Activated T-cell treated with anti-CD3 and anti-CD28 coated beads for 4 hours (primary cell): ENCODE results near the gene STC2.
"Not testable (repeated sequence)": the region's sequence is repeated elsewhere in the genome, so short reads cannot be mapped to it uniquely, and the experiment has no call there.

ENCODE experiments used
- DNase-seq: peaks from one replicate; pipeline ENCODE4 v3.0.0-alpha.2; 2020

STC2 gene, protein sequence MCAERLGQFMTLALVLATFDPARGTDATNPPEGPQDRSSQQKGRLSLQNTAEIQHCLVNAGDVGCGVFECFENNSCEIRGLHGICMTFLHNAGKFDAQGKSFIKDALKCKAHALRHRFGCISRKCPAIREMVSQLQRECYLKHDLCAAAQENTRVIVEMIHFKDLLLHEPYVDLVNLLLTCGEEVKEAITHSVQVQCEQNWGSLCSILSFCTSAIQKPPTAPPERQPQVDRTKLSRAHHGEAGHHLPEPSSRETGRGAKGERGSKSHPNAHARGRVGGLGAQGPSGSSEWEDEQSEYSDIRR

GRCh38 chr5:173327948-173328843 is at the start of gene STC2:
Gene STC2 (minus strand): TSS chr5:173328414. CDS start chr5:173328193, 221 bp downstream.
- no peak for DNase-seq

GRCh38 chr5:173371400-173371799 is 43.2 kb upstream of the STC2 start:
- no peak for DNase-seq

GRCh38 chr5:173363406-173363805 is 35.2 kb upstream of the STC2 start:
- DNase-seq = not testable (repeated sequence)

GRCh38 chr5:173355561-173355960 is 27.3 kb upstream of the STC2 start:
- no peak for DNase-seq

GRCh38 chr5:173354645-173355044 is 26.4 kb upstream of the STC2 start:
- DNase-seq = no peak

GRCh38 chr5:173352366-173353349 is 24.4 kb upstream of the STC2 start:
- no peak for DNase-seq

GRCh38 chr5:173342813-173343755 is 14.9 kb upstream of the STC2 start:
- no peak for DNase-seq

DNA sequence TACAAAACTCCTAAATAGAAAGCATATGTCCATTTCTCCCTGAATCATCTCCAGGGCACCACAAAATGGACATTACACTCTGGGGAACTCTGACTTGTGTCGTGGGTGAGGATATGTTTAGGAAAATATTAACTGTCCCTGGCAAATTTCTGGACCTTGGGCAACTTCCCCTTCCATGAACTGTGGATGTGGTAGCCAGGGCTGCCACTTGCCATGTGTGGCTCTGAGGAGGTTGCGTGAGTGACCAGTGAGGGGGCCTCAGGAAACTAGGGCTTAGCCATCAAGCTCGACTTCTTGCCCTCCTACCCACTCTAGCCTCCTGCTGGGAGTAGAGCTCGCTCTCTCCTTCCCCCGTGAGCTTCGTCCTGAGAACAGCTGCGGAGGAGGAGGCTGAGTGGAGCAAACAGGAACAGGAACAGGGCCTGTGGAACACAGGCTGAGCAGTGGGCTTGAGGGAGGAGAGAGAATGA is 13.8 kb upstream of the STC2 start:
- no peak for DNase-seq

DNA sequence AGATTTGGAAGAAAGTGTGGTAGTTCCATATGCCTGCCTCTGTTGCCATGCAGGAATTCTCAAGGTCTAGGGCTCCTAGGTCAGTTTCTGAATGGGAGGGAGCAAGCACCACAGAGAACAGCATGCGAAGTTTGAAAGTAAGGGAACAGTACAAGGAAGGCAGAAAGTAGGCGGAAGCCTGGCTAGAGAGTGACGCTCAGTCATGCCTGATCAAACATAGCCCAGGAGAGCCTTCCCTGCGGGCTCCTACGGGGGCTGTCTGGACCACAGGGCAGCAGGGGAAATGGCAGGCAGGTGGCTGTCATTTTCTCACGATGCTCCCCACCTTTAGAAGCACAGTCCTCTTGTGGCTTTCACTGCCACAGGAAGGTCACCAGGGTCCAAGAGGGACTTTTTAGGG is 12.8 kb upstream of the STC2 start:
- DNase-seq = no peak

DNA sequence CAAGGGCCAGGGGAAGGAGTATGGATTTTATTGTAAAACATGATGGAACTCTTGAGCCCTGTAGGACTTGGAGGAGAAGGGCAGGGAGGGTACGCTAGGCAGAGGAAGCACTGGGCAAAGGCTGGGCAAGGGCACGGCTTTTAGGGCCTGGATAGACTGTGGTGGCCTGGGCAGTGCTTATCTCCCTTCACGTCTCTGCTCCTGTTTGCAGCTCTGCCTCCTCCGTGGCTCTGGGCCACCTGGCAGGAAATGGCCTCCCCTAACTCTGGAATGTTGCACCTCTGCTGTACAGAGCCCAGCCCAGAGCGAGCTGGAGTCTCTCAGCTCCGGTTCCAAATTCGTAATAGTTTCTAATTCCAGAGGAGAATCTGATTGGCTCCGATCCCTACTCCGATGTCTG is 12.2 kb upstream of the STC2 start:
- DNase-seq = no peak

DNA sequence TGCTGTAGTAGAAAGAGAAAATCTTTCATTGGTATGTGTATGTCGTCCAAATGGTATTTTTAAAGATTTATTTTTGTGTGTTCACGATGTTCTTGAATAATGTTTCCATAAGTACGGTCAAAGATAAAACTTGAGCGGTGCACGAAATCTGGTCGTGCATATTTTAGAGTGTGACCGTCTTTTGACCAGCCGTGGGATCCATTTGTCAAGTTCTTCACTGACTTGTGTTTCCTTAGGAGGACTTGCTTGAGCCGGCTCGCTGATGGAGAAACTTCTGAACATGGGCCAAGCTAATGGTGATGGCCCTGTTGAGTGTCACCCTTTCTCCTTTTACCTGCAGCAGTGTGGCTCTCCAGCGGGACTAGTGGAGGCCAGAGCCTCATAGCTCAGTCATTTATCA is 11.1 kb upstream of the STC2 start:
- DNase-seq = no peak

GRCh38 chr5:173338380-173339015 is 10.3 kb upstream of the STC2 start:
- no peak for DNase-seq

DNA sequence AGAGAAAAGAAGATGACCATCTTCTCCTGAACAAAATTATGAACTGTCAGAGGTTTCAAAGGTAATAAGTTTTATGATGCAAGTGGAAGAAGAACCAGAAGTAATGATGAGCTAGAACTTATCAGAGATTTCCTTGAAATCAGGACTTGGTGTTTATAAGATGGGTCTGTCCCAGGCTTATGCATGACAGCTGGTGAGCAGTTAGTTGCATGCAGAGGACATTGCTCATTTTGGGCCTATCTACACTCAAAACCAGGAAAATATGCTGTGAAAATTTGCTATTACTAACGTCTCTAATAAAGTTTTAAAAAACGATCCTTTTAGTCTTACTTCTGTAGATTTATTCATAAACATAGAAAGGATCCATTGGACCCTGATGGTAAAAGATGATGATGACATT is 6.6 kb upstream of the STC2 start:
- no peak for DNase-seq

GRCh38 chr5:173333925-173334661 is 5.9 kb upstream of the STC2 start:
- no peak for DNase-seq

- peak; percentile 71 for DNase-seq
Observed at GRCh38 chr5:173331956-173332479, 3.8 kb upstream of the STC2 start.

DNA sequence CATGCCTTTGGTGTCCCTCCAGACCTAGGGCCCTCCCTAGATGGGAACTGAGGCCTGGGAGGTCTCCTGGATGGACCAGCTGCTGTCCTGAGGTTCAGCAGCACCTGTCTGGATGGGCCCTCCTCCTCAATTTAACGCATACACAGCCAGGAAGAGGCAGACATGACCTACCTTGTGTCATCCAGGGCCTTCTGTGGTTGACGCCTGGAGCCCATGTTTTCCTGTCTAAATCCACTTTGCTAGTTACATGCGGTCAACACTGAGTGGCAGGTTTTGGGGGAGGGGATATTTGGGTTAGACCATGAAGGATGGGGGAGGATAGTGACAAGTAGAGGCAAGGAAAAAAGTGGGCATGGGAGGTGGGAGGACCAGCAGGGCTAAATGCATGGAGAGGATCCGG is 3.1 kb upstream of the STC2 start:
- no peak for DNase-seq

DNA sequence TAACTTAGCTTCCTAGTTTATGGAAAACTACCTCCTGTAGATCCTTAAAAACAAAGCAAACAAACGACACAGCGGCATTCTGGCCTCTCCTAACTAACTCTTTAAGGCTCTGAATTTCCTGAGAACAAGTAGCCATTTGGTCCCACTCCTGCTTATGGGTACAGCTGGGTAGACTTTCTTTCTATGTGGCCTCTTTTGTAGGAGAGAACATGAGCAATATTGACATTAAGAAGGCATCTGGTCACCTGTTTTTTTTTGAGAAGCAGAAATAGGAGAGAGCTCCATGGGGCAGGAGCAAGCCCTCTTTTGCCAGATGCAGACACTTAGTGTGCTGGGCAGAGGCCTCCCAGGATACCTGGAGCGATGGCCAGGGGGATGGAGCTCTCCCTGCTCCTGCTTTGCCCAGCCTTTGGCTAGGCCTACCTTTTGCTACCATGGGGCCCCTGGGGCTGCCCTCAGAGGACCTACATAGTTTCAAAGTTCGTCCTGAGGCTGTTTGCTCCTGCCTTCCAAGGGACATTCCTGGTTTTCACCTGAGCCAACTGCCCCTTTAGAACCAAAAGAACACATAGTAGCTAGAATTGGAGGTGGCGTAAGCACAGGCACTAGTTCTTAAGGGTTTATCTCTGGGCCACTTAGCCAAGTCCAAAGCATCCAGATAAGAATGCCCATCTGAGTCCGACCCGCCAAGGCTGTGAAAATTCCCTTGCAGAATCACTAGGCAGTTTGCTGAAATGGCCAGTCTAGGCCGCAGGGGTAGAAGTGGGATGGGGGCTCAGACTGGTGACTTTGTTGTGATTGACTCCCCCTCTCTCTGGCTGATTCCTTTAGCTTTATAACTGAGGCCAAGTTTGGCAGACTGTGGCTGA is 2.4 kb upstream of the STC2 start:
- no peak for DNase-seq

DNA sequence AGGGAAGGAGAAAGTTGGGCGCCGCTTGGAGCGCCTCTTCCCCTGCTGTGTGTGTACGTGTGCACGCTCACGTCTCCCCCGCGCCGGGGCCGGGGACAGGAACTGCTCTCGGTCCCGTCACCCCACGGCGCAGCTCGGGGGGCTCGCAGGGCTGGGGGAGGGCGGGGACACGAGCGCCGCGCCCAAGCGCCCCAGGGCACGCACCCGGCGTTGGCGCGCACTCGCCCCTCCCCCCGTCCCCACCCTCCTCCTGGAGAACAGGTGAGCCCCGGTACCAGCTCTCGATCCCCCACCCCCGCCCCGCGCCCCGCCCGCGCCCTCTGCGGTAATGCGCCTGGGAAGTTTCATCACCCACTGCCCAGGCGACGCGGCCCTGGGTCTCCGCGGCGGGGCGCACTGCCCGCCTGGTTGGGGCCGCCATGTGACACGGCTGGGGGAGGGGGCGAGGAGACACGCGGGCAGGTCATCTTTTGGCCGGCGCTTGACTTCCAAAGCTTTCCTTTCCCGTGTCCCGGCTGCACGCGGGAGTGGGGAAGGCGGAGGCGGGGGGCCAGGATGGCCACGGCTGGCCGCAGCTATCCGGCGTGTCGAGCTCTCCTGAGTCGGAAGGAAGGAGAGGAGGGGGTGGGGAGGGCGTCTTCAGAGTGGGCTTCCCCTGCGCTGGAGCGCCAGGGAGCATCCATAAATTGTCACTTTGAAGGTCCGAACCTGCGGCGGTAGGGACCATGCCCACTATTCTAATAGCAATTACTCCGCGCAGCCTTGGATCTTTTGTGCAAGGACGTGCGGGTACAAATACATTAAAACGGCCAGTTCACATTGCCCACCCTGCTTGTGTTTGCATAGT is 1.5 kb upstream of the STC2 start:
- no peak for DNase-seq
